HFFc6 (cell line): ENCODE data around the gene MMP10. TPM values are rescaled to one million over a fixed set of nuclear protein-coding genes. Genes with fewer than 3 reads are reported as not detected.

Experiments
- DNase-seq: peaks from one replicate; pipeline ENCODE4 v3.0.0-alpha.2; 2018
- H3K27ac Mint-ChIP-seq: 2 replicates; pipeline ENCODE4 v1.8.0; 2020; ENCODE audit warnings: mild to moderate bottlenecking, mixed read lengths
- H3K27me3 Mint-ChIP-seq: 2 replicates; pipeline ENCODE4 v1.8.0; 2021; ENCODE audit warnings: mild to moderate bottlenecking, moderate library complexity, mixed read lengths; ENCODE audit not compliant: insufficient read depth
- H3K36me3 Mint-ChIP-seq: 2 replicates; pipeline ENCODE4 v1.8.0; 2021; ENCODE audit warnings: low read depth, mixed read lengths
- H3K4me1 Mint-ChIP-seq: 2 replicates; pipeline ENCODE4 v1.8.0; 2020; ENCODE audit warnings: low read depth, mixed read lengths
- H3K4me3 Mint-ChIP-seq: 2 replicates; pipeline ENCODE4 v1.8.0; 2020; ENCODE audit warnings: mild to moderate bottlenecking, moderate library complexity, mixed read lengths
- H3K9me3 Mint-ChIP-seq: 2 replicates; pipeline ENCODE4 v1.8.0; 2020; ENCODE audit warnings: mild to moderate bottlenecking, mixed read lengths
- CTCF ChIP-seq: fragments of 200-600 bp; sonication (generic); IDR thresholded peaks from 2 replicates; pipeline ENCODE4 v1.5.0; 2021; ENCODE audit warnings: antibody characterized with exemption, mild to moderate bottlenecking
- total RNA-seq, 6 experiments: library from RNA; stranded (reverse); fragmentation: NEBNext Ultra II Directional; extraction: Animal tissue kit (Norgen Biotek cat#: 25700); gene quantifications; 2 replicates in 1 of 6; 3 replicates in 5 of 6; pipeline ENCODE4 v1.2.3, GENCODE V29; 2021

Gene MMP10
- total RNA-seq, 6 experiments from 2014 or later, result 0.33 to 3.9 (median 1.1) TPM

- H3K9me3 Mint-ChIP-seq, result no peaks in the 10 kb centered on the region
- H3K27ac Mint-ChIP-seq, result no peak overlapping the region
- peaks cover 12% of the 10 kb centered on the region for H3K27me3 Mint-ChIP-seq
- no peak for DNase-seq
- H3K4me1 Mint-ChIP-seq, result no peaks in the 10 kb centered on the region
- H3K36me3 Mint-ChIP-seq, result no peaks in the 10 kb centered on the region
- no peak overlapping the region for H3K4me3 Mint-ChIP-seq
- no peak for TF ChIP-seq CTCF
These were observed 10.2 kb downstream of the MMP10 start for GRCh38 chr11:102770191-102770590.

GRCh38 chr11:102767800-102768199 is 12.6 kb downstream of the MMP10 start:
- Mint-ChIP-seq H3K27me3 (peaks cover 8% of the 10 kb centered on the region), H3K4me1 (peaks cover 18% of the 10 kb centered on the region), H3K4me3 (no peak overlapping the region), H3K9me3 (no peaks in the 10 kb centered on the region), H3K27ac (no peak overlapping the region), H3K36me3 (no peaks in the 10 kb centered on the region)
- TF ChIP-seq CTCF, result no peak
- no peak for DNase-seq

GRCh38 chr11:102763440-102763839 is 17.0 kb downstream of the MMP10 start:
- Mint-ChIP-seq H3K4me3 (no peak overlapping the region), H3K9me3 (no peaks in the 10 kb centered on the region), H3K36me3 (no peaks in the 10 kb centered on the region), H3K4me1 (peaks cover 49% of the 10 kb centered on the region), H3K27me3 (peaks cover 9% of the 10 kb centered on the region), H3K27ac (no peak overlapping the region)
- peak; percentile 4 for DNase-seq
- no peak for TF ChIP-seq CTCF

GRCh38 chr11:102762361-102762767 is 18.1 kb downstream of the MMP10 start:
- H3K4me1 Mint-ChIP-seq, result peaks cover 53% of the 10 kb centered on the region
- peak; percentile 47 for DNase-seq
- no peaks in the 10 kb centered on the region for H3K9me3 Mint-ChIP-seq
- peaks cover 18% of the 10 kb centered on the region for H3K27me3 Mint-ChIP-seq
- H3K4me3 Mint-ChIP-seq, result no peak overlapping the region
- no peak for TF ChIP-seq CTCF
- H3K36me3 Mint-ChIP-seq, result no peaks in the 10 kb centered on the region
- no peak overlapping the region for H3K27ac Mint-ChIP-seq

GRCh38 chr11:102761646-102762238 is 18.7 kb downstream of the MMP10 start:
- Mint-ChIP-seq H3K36me3 (no peaks in the 10 kb centered on the region), H3K27ac (no peak overlapping the region), H3K27me3 (peaks cover 21% of the 10 kb centered on the region), H3K4me1 (peaks cover 53% of the 10 kb centered on the region), H3K9me3 (no peaks in the 10 kb centered on the region), H3K4me3 (peak overlapping the region; percentile 2; the same call in 1 of the 2 replicates)
- TF ChIP-seq CTCF, result no peak
- DNase-seq, result peak; percentile 8
